Measurements from ENCODE around the gene CPLANE2. TPM values are rescaled to one million over a fixed set of nuclear protein-coding genes. Genes with fewer than 3 reads are reported as not detected.

CPLANE2 gene
- total RNA-seq, 1 experiment from 2014 or later: 4.5 TPM

DNA sequence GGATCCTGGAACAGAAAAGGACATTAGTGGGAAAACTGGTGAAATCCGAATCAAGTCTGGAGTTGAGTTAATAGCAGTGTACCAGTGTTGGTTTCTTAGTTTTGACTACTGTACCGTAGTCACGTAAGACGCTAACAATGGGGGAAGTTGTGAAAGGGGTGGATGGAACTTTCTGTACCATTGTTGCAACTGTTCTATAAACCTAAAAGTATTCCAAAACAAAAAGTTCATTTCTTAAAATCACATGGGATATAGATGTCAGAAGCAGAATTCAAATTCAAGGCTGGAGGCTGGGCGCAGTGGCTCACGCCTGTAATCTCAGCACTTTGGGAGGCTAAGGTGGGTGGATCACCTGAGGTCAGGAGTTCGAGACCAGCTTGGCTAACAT is 41.5 kb downstream of the CPLANE2 start:
- H3K9me2 ChIP-seq (ENCODE audit: insufficient read depth): no peaks in the 10 kb centered on the region
- TF ChIP-seq, protein P1, sequence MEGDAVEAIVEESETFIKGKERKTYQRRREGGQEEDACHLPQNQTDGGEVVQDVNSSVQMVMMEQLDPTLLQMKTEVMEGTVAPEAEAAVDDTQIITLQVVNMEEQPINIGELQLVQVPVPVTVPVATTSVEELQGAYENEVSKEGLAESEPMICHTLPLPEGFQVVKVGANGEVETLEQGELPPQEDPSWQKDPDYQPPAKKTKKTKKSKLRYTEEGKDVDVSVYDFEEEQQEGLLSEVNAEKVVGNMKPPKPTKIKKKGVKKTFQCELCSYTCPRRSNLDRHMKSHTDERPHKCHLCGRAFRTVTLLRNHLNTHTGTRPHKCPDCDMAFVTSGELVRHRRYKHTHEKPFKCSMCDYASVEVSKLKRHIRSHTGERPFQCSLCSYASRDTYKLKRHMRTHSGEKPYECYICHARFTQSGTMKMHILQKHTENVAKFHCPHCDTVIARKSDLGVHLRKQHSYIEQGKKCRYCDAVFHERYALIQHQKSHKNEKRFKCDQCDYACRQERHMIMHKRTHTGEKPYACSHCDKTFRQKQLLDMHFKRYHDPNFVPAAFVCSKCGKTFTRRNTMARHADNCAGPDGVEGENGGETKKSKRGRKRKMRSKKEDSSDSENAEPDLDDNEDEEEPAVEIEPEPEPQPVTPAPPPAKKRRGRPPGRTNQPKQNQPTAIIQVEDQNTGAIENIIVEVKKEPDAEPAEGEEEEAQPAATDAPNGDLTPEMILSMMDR (conservative IDR thresholded peaks at IDR 0.05): no peak
- TF ChIP-seq EZH2 (IDR thresholded peaks at IDR 0.05; ENCODE audit: low read depth): no peak
- no peak for DNase-seq
- no peak overlapping the region for H3K27ac ChIP-seq
- H3K27me3 ChIP-seq (ENCODE audit: insufficient read depth, low read depth): no peaks in the 10 kb centered on the region
- H4K20me1 ChIP-seq (ENCODE audit: insufficient read depth): no peaks in the 10 kb centered on the region
- no peak overlapping the region for H3K4me2 ChIP-seq
- BruUV-seq (replicated peaks): no TSS peak
- intact Hi-C loops (cut with micrococcal nuclease; ENCODE audit: unreplicated experiment): no loop called here
- no peak overlapping the region for H3K4me3 ChIP-seq
- H3K79me2 ChIP-seq (ENCODE audit: low read depth): no peaks in the 10 kb centered on the region
- no peaks in the 10 kb centered on the region for H3K9me3 ChIP-seq (ENCODE audit: insufficient read depth, low read depth)
- peaks cover under 1% of the 10 kb centered on the region; the same call in 1 of the 2 replicates for H3K4me1 ChIP-seq (replicated peaks; ENCODE audit: insufficient read depth)
- H3K36me3 ChIP-seq (ENCODE audit: low read depth): no peaks in the 10 kb centered on the region
- H3F3A ChIP-seq (ENCODE audit: insufficient read depth, low read depth): no peaks in the 10 kb centered on the region
- ChIA-PET CTCF (no interaction called here), POLR2A (ENCODE audit: unreplicated experiment) (no interaction called here)
- no peak overlapping the region for H2AFZ ChIP-seq

GRCh38 chr1:16191916-16192546 is 45.0 kb downstream of the CPLANE2 start:
- Histone ChIP-seq H4K20me1 (ENCODE audit: insufficient read depth) (no peaks in the 10 kb centered on the region), H3K27me3 (ENCODE audit: insufficient read depth, low read depth) (no peaks in the 10 kb centered on the region), H3K4me1 (replicated peaks; ENCODE audit: insufficient read depth) (peaks cover 34% of the 10 kb centered on the region), H3K9me2 (ENCODE audit: insufficient read depth) (no peaks in the 10 kb centered on the region), H3K27ac (no peak overlapping the region), H3K9me3 (ENCODE audit: insufficient read depth, low read depth) (no peaks in the 10 kb centered on the region), H2AFZ (no peak overlapping the region), H3F3A (ENCODE audit: insufficient read depth, low read depth) (peaks cover 33% of the 10 kb centered on the region; the same call in 1 of the 2 replicates), H3K36me3 (ENCODE audit: low read depth) (no peaks in the 10 kb centered on the region), H3K79me2 (ENCODE audit: low read depth) (0 out of 2 replicates have a peak, but pooled peaks cover 4% of the 10 kb centered on the region), H3K4me3 (no peak overlapping the region), H3K4me2 (no peak overlapping the region)
- BruUV-seq (replicated peaks): no TSS peak
- no peak for DNase-seq
- POLR2A ChIA-PET (ENCODE audit: unreplicated experiment): no interaction called here
- CTCF ChIA-PET: interaction anchor here (0.6 kb wide), 2 partner anchors 15 to 111 kb away, joined by 4 to 5 read pairs; no protein-coding TSS in a partner anchor
- intact Hi-C loops (cut with micrococcal nuclease; ENCODE audit: unreplicated experiment): no loop called here
- no peak for TF ChIP-seq EZH2 (IDR thresholded peaks at IDR 0.05; ENCODE audit: low read depth)

DNA sequence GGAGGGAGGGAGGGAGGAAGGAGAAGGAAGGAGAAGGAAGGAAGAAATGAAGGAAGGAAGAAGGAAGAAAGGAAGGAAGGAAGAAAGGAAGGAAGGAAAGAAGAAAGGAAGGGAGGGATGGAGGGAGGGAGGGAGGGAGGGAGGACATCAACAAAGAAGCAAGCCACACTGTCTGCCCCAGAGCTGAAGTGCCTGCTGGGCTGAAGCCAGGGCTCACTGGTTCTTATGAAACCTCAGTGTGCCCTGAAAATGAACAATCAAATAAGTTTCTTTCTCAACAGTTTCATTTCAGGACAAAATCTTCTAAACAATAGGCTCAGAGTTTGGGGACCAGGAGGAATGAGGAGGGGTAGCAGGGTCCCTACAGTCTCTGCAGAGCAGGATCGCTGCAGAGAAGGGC is 45.7 kb downstream of the CPLANE2 start:
- ChIA-PET CTCF (interaction anchor here (0.6 kb wide), 2 partner anchors 16 to 43 kb away, joined by 4 read pairs; no protein-coding TSS in a partner anchor), POLR2A (ENCODE audit: unreplicated experiment) (no interaction called here)
- Histone ChIP-seq H3K79me2 (ENCODE audit: low read depth) (0 out of 2 replicates have a peak, but pooled peaks cover 10% of the 10 kb centered on the region), H3K4me2 (no peak overlapping the region), H3K4me3 (no peak overlapping the region), H3K4me1 (replicated peaks; ENCODE audit: insufficient read depth) (peaks cover 41% of the 10 kb centered on the region), H4K20me1 (ENCODE audit: insufficient read depth) (no peaks in the 10 kb centered on the region), H3K27ac (no peak overlapping the region), H3K9me2 (ENCODE audit: insufficient read depth) (no peaks in the 10 kb centered on the region), H3K27me3 (ENCODE audit: insufficient read depth, low read depth) (no peaks in the 10 kb centered on the region), H2AFZ (no peak overlapping the region), H3K36me3 (ENCODE audit: low read depth) (no peaks in the 10 kb centered on the region), H3F3A (ENCODE audit: insufficient read depth, low read depth) (peaks cover 36% of the 10 kb centered on the region), H3K9me3 (ENCODE audit: insufficient read depth, low read depth) (no peaks in the 10 kb centered on the region)
- no peak for TF ChIP-seq EZH2 (IDR thresholded peaks at IDR 0.05; ENCODE audit: low read depth)
- TF ChIP-seq, protein P1 (conservative IDR thresholded peaks at IDR 0.05): no peak
- no TSS peak for BruUV-seq (replicated peaks)
- DNase-seq: no peak
- intact Hi-C loops (cut with micrococcal nuclease; ENCODE audit: unreplicated experiment): no loop called here
